Glomerular endothelial cell (primary cell): ENCODE data around the gene TLR10. TPM values are rescaled to one million over a fixed set of nuclear protein-coding genes. Genes with fewer than 3 reads are reported as not detected.
"Not testable (repeated sequence)": the region's sequence is repeated elsewhere in the genome, so short reads cannot be mapped to it uniquely, and the experiment has no call there.

ENCODE experiments used
- DNase-seq: peaks from one replicate; pipeline ENCODE4 v3.0.0-alpha.2; 2011; ENCODE audit warnings: low read depth, low spot score; ENCODE audit errors: extremely low read depth
- total RNA-seq: library from RNA; depleted of rRNA; stranded (reverse); fragments of >200 nt; gene quantifications from 2 replicates; pipeline ENCODE4 v1.2.3, GENCODE V29; 2015

Gene TLR10
- total RNA-seq, 1 donor from 2014 or later, result not detected

- DNase-seq, result no peak
These were observed 13.8 kb downstream of the TLR10 start for GRCh38 chr4:38768968-38769394.

GRCh38 chr4:38766940-38767339 lies 15.8 kb downstream of the TLR10 start:
- DNase-seq, result not testable (repeated sequence)

- no peak for DNase-seq
These were observed 17.4 kb downstream of the TLR10 start for GRCh38 chr4:38765382-38765781.

GRCh38 chr4:38764277-38764676 lies 18.5 kb downstream of the TLR10 start:
- DNase-seq, result no peak

GRCh38 chr4:38762560-38762959 lies 20.2 kb downstream of the TLR10 start:
- no peak for DNase-seq

- no peak for DNase-seq
These were observed 23.0 kb downstream of the TLR10 start for GRCh38 chr4:38759790-38760122.

- DNase-seq, result peak; percentile 22
These were observed 23.5 kb downstream of the TLR10 start for GRCh38 chr4:38759113-38759789.

- no peak for DNase-seq
These were observed 24.7 kb downstream of the TLR10 start for GRCh38 chr4:38757945-38758600.

GRCh38 chr4:38752941-38753806 lies 29.6 kb downstream of the TLR10 start:
- DNase-seq, result no peak

- no peak for DNase-seq
These were observed 30.3 kb downstream of the TLR10 start for GRCh38 chr4:38752372-38752940.

GRCh38 chr4:38751341-38752010 lies 31.3 kb downstream of the TLR10 start:
- no peak for DNase-seq

- no peak for DNase-seq
These were observed 33.5 kb downstream of the TLR10 start for GRCh38 chr4:38749336-38749735.

GRCh38 chr4:38747629-38748028 lies 35.2 kb downstream of the TLR10 start:
- no peak for DNase-seq

- DNase-seq, result no peak
These were observed 36.9 kb downstream of the TLR10 start for GRCh38 chr4:38745881-38746280.

GRCh38 chr4:38743866-38744265 lies 38.9 kb downstream of the TLR10 start:
- no peak for DNase-seq

GRCh38 chr4:38740303-38740702 lies 42.5 kb downstream of the TLR10 start:
- no peak for DNase-seq

GRCh38 chr4:38738940-38739803 lies 43.6 kb downstream of the TLR10 start:
- no peak for DNase-seq

GRCh38 chr4:38735870-38736269 lies 46.9 kb downstream of the TLR10 start:
- DNase-seq, result no peak

GRCh38 chr4:38734911-38735310 lies 47.9 kb downstream of the TLR10 start:
- no peak for DNase-seq

- no peak for DNase-seq
These were observed 48.3 kb downstream of the TLR10 start for GRCh38 chr4:38734446-38734845.
